GM23338 (cell line): ENCODE data around the gene SRGAP3. TPM values are rescaled to one million over a fixed set of nuclear protein-coding genes. Genes with fewer than 3 reads are reported as not detected.

Experiments used
- ATAC-seq: fragments of 200-7000 bp; cut with Tn5 transposase; 3 replicates; pipeline ENCODE4 v1.9.1; 2020
- DNase-seq: peaks from one replicate; pipeline ENCODE4 v3.0.0-alpha.2; 2015; ENCODE audit warnings: low spot score
- H2AFZ ChIP-seq: fragments of 200-600 bp; sonication (generic); 2 replicates; pipeline ENCODE4 v1.8.0; 2016; ENCODE audit warnings: antibody characterized with exemption, mild to moderate bottlenecking, moderate library complexity
- H3F3A ChIP-seq: fragments of 200-600 bp; sonication (generic); replicated peaks from 2 replicates; pipeline ENCODE4 v1.8.0; 2017; ENCODE audit warnings: antibody characterized with exemption, mixed run types, low read depth
- H3K27ac ChIP-seq: fragments of 200-600 bp; sonication (generic); 2 replicates; pipeline ENCODE4 v1.6.1; 2016; ENCODE audit warnings: low read depth
- H3K27me3 ChIP-seq: fragments of 200-600 bp; sonication (generic); 2 replicates; pipeline ENCODE4 v1.8.0; 2016; ENCODE audit warnings: mild to moderate bottlenecking, mixed run types, moderate library complexity; ENCODE audit not compliant: insufficient read depth
- H3K36me3 ChIP-seq: fragments of 200-600 bp; sonication (generic); 2 replicates; pipeline ENCODE4 v1.8.0; 2016; ENCODE audit warnings: mild to moderate bottlenecking; ENCODE audit not compliant: insufficient read depth
- H3K4me1 ChIP-seq: fragments of 200-600 bp; sonication (generic); 2 replicates; pipeline ENCODE4 v1.8.0; 2016; ENCODE audit warnings: mild to moderate bottlenecking, moderate library complexity; ENCODE audit not compliant: insufficient read depth
- H3K4me2 ChIP-seq: fragments of 200-600 bp; sonication (generic); 2 replicates; pipeline ENCODE4 v1.7.1; 2017; ENCODE audit warnings: mixed run types
- H3K4me3 ChIP-seq: fragments of 200-600 bp; sonication (generic); 2 replicates; pipeline ENCODE4 v1.6.1; 2016; ENCODE audit warnings: mixed run types
- H3K79me2 ChIP-seq: fragments of 200-600 bp; sonication (generic); replicated peaks from 2 replicates; pipeline ENCODE4 v1.8.0; 2017; ENCODE audit warnings: mild to moderate bottlenecking; ENCODE audit not compliant: insufficient read depth
- H3K9me2 ChIP-seq: fragments of 200-600 bp; sonication (generic); 2 replicates; pipeline ENCODE4 v1.8.0; 2017; ENCODE audit not compliant: insufficient read depth
- H4K20me1 ChIP-seq: fragments of 200-600 bp; sonication (generic); replicated peaks from 2 replicates; pipeline ENCODE4 v1.8.0; 2017; ENCODE audit warnings: mild to moderate bottlenecking; ENCODE audit not compliant: insufficient read depth
- H3K27ac Mint-ChIP-seq: 2 replicates; pipeline ENCODE4 v1.8.0; 2020; ENCODE audit warnings: inconsistent platforms, mild to moderate bottlenecking, moderate library complexity, mixed read lengths
- H3K27me3 Mint-ChIP-seq: 3 replicates; pipeline ENCODE4 v1.8.0; 2022; ENCODE audit warnings: low read depth, mild to moderate bottlenecking, moderate library complexity, mixed read lengths, inconsistent platforms; ENCODE audit not compliant: insufficient read depth, poor library complexity
- H3K36me3 Mint-ChIP-seq: 3 replicates; pipeline ENCODE4 v1.8.0; 2021; ENCODE audit warnings: low read depth, mild to moderate bottlenecking, inconsistent platforms, moderate library complexity, mixed read lengths
- H3K4me1 Mint-ChIP-seq: 3 replicates; pipeline ENCODE4 v1.8.0; 2020; ENCODE audit warnings: mild to moderate bottlenecking, inconsistent platforms, mixed read lengths
- H3K4me3 Mint-ChIP-seq: 3 replicates; pipeline ENCODE4 v1.8.0; 2021; ENCODE audit warnings: moderate library complexity, mild to moderate bottlenecking, inconsistent platforms, mixed read lengths
- H3K9me3 Mint-ChIP-seq: 3 replicates; pipeline ENCODE4 v1.8.0; 2020; ENCODE audit warnings: moderate library complexity, mild to moderate bottlenecking, inconsistent platforms, mixed read lengths
- EZH2 ChIP-seq: fragments of 200-600 bp; sonication (generic); IDR thresholded peaks from one replicate; pipeline ENCODE4 v1.8.0; 2017; ENCODE audit warnings: antibody characterized with exemption, mild to moderate bottlenecking, low read depth; ENCODE audit not compliant: unreplicated experiment
- NANOG ChIP-seq: IDR thresholded peaks from 2 replicates; pipeline ENCODE4 v1.6.1; 2016; ENCODE audit warnings: antibody characterized with exemption, borderline replicate concordance
- POLR2AphosphoS5 ChIP-seq: IDR thresholded peaks from 2 replicates; pipeline ENCODE4 v1.6.1; 2016; ENCODE audit warnings: antibody characterized with exemption, low read depth
- STAT1 ChIP-seq: IDR thresholded peaks from one replicate; pipeline ENCODE4 v1.6.1; 2016; ENCODE audit warnings: antibody characterized with exemption; ENCODE audit not compliant: unreplicated experiment
- ZNF114 ChIP-seq: fragments of 250-450 bp; sonication (Bioruptor Pico); IDR thresholded peaks from 2 replicates; pipeline ENCODE4 v1.5.0; 2020; ENCODE audit warnings: mild to moderate bottlenecking, moderate library complexity
- ZNF331 ChIP-seq: fragments of 250-450 bp; sonication (Bioruptor Pico); IDR thresholded peaks from 2 replicates; pipeline ENCODE4 v1.5.0; 2020; ENCODE audit warnings: low read depth, mild to moderate bottlenecking, moderate library complexity
- polyA plus RNA-seq: library from polyadenylated mRNA; unstranded; fragments of >200 nt; fragmentation: Nextera tagmentation; extraction: Ambion mirVana; gene quantifications from 2 replicates; pipeline ENCODE4 v1.2.1, GENCODE V29; 2016
- total RNA-seq: library from RNA; depleted of rRNA; stranded (reverse); fragments of >200 nt; shearing (Covaris generic); gene quantifications from 2 replicates; pipeline ENCODE4 v1.2.3, GENCODE V29; 2014
- TF ChIP-seq, protein P1 (sequence below), 2 experiments: fragments of 200-600 bp in 1 of 2; sonication (generic) in 1 of 2; conservative IDR thresholded peaks; 2 replicates each; pipeline versions ENCODE4 v1.5.1 to v1.6.1; 2016 to 2017; ENCODE audit warnings: antibody characterized with exemption in 2 of 2, low read depth in 2 of 2, mild to moderate bottlenecking in 2 of 2, moderate library complexity in 1 of 2
- TF ChIP-seq, protein P2 (sequence below): fragments of 250-450 bp; sonication (Bioruptor Pico); IDR thresholded peaks from 2 replicates; pipeline ENCODE4 v1.5.0; 2020; ENCODE audit warnings: mild to moderate bottlenecking, moderate library complexity
- TF ChIP-seq, protein P3 (sequence below): IDR thresholded peaks from one replicate; pipeline ENCODE4 v1.6.1; 2018; ENCODE audit warnings: antibody characterized with exemption; ENCODE audit not compliant: unreplicated experiment

Gene SRGAP3
- total and polyA plus RNA-seq, 2 experiments from 2014 or later, result 6.4 to 9.4 TPM

DNA sequence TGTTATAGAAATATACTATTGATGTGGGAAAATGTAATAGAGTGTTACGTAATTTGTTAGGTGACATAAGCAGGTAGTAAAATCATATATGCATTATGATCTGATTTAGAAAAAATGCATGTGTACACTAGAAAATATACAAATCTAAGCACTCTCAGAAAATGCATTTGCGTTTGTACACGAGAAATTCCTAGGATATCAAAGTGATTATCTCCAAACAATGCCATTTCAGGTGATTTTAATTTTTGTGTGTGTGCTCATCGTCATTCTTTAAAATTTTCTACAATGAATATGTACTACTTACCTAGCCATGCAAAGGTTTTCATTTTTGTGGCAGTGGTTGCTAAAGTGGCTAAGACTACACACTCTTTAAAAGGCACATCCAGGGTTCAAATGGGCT, 145.3 kb downstream of the SRGAP3 start:
- Histone ChIP-seq H3K27me3 (no peaks in the 10 kb centered on the region), H3K27ac (no peak overlapping the region), H3K9me2 (no peaks in the 10 kb centered on the region; the same call in 1 of the 2 replicates), H3F3A (peaks cover 2% of the 10 kb centered on the region; the same call in 1 of the 2 replicates), H4K20me1 (no peaks in the 10 kb centered on the region), H3K4me1 (peaks cover 26% of the 10 kb centered on the region), H3K4me3 (no peak overlapping the region), H3K36me3 (no peaks in the 10 kb centered on the region), H3K4me2 (no peak overlapping the region), H3K79me2 (no peaks in the 10 kb centered on the region), H2AFZ (no peak overlapping the region)
- Mint-ChIP-seq H3K4me1 (peaks cover 35% of the 10 kb centered on the region), H3K27ac (no peak overlapping the region), H3K27me3 (peaks cover 5% of the 10 kb centered on the region), H3K36me3 (no peaks in the 10 kb centered on the region), H3K4me3 (no peak overlapping the region), H3K9me3 (0 out of 3 replicates have a peak, but pooled peaks cover 5% of the 10 kb centered on the region)
- TF ChIP-seq ZNF331 (CRISPR knock-in tag) (no peak), STAT1 (no peak), POLR2AphosphoS5 (no peak), NANOG (no peak)
- TF ChIP-seq, protein P1, sequence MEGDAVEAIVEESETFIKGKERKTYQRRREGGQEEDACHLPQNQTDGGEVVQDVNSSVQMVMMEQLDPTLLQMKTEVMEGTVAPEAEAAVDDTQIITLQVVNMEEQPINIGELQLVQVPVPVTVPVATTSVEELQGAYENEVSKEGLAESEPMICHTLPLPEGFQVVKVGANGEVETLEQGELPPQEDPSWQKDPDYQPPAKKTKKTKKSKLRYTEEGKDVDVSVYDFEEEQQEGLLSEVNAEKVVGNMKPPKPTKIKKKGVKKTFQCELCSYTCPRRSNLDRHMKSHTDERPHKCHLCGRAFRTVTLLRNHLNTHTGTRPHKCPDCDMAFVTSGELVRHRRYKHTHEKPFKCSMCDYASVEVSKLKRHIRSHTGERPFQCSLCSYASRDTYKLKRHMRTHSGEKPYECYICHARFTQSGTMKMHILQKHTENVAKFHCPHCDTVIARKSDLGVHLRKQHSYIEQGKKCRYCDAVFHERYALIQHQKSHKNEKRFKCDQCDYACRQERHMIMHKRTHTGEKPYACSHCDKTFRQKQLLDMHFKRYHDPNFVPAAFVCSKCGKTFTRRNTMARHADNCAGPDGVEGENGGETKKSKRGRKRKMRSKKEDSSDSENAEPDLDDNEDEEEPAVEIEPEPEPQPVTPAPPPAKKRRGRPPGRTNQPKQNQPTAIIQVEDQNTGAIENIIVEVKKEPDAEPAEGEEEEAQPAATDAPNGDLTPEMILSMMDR (conservative IDR thresholded peaks at IDR 0.05; ENCODE audit: low read depth in 2 of 2), result no peak
- DNase-seq (no peak), ATAC-seq (no peak)

DNA sequence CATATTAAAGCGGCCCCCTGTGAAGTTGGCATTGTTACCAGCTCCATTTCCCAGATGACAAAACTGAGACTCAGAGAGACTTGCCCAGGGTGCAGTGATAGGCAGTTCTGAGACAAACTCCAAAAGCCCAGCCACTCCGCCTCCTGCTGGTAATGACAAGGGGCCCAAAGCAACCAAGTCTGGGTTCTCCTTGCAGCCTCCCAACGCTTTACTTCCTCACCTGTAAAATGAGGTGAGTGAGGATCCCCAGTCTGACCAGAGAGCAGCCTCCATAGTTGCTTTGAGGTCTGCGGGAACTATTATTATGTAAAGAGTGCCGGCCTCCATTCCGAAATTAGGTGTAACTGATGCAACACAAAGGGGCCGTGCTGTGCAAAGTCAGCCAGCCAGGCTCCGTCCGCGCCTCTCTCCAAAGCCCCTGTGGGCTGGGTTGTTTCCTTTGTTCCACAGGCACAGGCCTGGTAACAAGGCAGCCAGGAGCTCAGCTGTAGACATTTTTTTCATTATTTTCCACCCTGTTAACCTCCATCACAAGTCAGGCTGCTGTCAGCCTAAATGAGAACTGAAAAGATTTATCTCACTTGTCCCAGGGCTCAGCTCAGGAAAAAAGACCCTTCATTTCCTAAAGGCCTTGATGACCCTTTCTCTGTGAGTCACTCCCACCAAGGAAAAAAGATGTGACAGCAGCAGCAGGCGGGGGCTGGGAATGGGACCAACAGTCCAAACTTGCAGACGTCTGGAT, 147.0 kb downstream of the SRGAP3 start:
- peak; percentile 92 for DNase-seq
- H3K27ac Mint-ChIP-seq, result peak overlapping the region; percentile 97
- TF ChIP-seq ZNF114 (CRISPR knock-in tag), result no peak
- TF ChIP-seq, protein P2, sequence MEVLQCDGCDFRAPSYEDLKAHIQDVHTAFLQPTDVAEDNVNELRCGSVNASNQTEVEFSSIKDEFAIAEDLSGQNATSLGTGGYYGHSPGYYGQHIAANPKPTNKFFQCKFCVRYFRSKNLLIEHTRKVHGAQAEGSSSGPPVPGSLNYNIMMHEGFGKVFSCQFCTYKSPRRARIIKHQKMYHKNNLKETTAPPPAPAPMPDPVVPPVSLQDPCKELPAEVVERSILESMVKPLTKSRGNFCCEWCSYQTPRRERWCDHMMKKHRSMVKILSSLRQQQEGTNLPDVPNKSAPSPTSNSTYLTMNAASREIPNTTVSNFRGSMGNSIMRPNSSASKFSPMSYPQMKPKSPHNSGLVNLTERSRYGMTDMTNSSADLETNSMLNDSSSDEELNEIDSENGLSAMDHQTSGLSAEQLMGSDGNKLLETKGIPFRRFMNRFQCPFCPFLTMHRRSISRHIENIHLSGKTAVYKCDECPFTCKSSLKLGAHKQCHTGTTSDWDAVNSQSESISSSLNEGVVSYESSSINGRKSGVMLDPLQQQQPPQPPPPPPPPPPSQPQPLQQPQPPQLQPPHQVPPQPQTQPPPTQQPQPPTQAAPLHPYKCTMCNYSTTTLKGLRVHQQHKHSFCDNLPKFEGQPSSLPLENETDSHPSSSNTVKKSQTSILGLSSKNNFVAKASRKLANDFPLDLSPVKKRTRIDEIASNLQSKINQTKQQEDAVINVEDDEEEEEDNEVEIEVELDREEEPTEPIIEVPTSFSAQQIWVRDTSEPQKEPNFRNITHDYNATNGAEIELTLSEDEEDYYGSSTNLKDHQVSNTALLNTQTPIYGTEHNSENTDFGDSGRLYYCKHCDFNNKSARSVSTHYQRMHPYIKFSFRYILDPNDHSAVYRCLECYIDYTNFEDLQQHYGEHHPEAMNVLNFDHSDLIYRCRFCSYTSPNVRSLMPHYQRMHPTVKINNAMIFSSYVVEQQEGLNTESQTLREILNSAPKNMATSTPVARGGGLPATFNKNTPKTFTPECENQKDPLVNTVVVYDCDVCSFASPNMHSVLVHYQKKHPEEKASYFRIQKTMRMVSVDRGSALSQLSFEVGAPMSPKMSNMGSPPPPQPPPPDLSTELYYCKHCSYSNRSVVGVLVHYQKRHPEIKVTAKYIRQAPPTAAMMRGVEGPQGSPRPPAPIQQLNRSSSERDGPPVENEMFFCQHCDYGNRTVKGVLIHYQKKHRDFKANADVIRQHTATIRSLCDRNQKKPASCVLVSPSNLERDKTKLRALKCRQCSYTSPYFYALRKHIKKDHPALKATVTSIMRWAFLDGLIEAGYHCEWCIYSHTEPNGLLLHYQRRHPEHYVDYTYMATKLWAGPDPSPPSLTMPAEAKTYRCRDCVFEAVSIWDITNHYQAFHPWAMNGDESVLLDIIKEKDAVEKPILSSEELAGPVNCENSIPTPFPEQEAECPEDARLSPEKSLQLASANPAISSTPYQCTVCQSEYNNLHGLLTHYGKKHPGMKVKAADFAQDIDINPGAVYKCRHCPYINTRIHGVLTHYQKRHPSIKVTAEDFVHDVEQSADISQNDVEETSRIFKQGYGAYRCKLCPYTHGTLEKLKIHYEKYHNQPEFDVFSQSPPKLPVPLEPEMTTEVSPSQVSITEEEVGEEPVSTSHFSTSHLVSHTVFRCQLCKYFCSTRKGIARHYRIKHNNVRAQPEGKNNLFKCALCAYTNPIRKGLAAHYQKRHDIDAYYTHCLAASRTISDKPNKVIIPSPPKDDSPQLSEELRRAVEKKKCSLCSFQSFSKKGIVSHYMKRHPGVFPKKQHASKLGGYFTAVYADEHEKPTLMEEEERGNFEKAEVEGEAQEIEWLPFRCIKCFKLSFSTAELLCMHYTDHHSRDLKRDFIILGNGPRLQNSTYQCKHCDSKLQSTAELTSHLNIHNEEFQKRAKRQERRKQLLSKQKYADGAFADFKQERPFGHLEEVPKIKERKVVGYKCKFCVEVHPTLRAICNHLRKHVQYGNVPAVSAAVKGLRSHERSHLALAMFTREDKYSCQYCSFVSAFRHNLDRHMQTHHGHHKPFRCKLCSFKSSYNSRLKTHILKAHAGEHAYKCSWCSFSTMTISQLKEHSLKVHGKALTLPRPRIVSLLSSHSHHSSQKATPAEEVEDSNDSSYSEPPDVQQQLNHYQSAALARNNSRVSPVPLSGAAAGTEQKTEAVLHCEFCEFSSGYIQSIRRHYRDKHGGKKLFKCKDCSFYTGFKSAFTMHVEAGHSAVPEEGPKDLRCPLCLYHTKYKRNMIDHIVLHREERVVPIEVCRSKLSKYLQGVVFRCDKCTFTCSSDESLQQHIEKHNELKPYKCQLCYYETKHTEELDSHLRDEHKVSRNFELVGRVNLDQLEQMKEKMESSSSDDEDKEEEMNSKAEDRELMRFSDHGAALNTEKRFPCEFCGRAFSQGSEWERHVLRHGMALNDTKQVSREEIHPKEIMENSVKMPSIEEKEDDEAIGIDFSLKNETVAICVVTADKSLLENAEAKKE (CRISPR knock-in tag), result 0 out of 2 replicates have a peak, but pooled peaks have one; percentile 49
- no peak for TF ChIP-seq STAT1
- TF ChIP-seq EZH2, result no peak
- TF ChIP-seq, protein P3, sequence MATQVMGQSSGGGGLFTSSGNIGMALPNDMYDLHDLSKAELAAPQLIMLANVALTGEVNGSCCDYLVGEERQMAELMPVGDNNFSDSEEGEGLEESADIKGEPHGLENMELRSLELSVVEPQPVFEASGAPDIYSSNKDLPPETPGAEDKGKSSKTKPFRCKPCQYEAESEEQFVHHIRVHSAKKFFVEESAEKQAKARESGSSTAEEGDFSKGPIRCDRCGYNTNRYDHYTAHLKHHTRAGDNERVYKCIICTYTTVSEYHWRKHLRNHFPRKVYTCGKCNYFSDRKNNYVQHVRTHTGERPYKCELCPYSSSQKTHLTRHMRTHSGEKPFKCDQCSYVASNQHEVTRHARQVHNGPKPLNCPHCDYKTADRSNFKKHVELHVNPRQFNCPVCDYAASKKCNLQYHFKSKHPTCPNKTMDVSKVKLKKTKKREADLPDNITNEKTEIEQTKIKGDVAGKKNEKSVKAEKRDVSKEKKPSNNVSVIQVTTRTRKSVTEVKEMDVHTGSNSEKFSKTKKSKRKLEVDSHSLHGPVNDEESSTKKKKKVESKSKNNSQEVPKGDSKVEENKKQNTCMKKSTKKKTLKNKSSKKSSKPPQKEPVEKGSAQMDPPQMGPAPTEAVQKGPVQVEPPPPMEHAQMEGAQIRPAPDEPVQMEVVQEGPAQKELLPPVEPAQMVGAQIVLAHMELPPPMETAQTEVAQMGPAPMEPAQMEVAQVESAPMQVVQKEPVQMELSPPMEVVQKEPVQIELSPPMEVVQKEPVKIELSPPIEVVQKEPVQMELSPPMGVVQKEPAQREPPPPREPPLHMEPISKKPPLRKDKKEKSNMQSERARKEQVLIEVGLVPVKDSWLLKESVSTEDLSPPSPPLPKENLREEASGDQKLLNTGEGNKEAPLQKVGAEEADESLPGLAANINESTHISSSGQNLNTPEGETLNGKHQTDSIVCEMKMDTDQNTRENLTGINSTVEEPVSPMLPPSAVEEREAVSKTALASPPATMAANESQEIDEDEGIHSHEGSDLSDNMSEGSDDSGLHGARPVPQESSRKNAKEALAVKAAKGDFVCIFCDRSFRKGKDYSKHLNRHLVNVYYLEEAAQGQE, result no peak

More for the DNA sequence above, 147.0 kb downstream of the SRGAP3 start:
- peak overlapping the region; percentile 92 for H3K27ac ChIP-seq
- no peaks in the 10 kb centered on the region for H3K79me2 ChIP-seq
- no peak overlapping the region for H2AFZ ChIP-seq
- H3K36me3 ChIP-seq, result no peaks in the 10 kb centered on the region
- peaks cover 2% of the 10 kb centered on the region; the same call in 1 of the 2 replicates for H3F3A ChIP-seq
- peak overlapping the region; percentile 62 for H3K4me2 ChIP-seq
- ATAC-seq, result peak; percentile 92
- Mint-ChIP-seq H3K4me1 (peaks cover 38% of the 10 kb centered on the region), H3K9me3 (0 out of 3 replicates have a peak, but pooled peaks cover 5% of the 10 kb centered on the region), H3K27me3 (peaks cover 17% of the 10 kb centered on the region), H3K36me3 (no peaks in the 10 kb centered on the region), H3K4me3 (no peak overlapping the region)
- H3K4me1 ChIP-seq, result peaks cover 26% of the 10 kb centered on the region
- H4K20me1 ChIP-seq, result no peaks in the 10 kb centered on the region
- no peaks in the 10 kb centered on the region; the same call in 1 of the 2 replicates for H3K9me2 ChIP-seq
- H3K27me3 ChIP-seq, result no peaks in the 10 kb centered on the region
- no peak overlapping the region for H3K4me3 ChIP-seq
